GM12878 (cell line): ENCODE measurements around the gene PDLIM5. TPM values are rescaled to one million over a fixed set of nuclear protein-coding genes. Genes with fewer than 3 reads are reported as not detected.
A peak's percentile ranks its signal among the peaks of the same experiment; 100 is the strongest.

Experiments used
- ATAC-seq: fragments of 200-7000 bp; cut with Tn5 transposase; 3 replicates; pipeline ENCODE4 v1.9.1; 2020; ENCODE audit warnings: mild to moderate bottlenecking, moderate library complexity
- BruUV-seq: library from RNA; stranded (reverse); fragments of 400-500 nt; replicated peaks from 2 replicates; lab custom pipeline; 2021; lab: Mats Ljungman, UMichigan
- CTCF ChIA-PET: fragments of 300-600 bp; sonication (Branson Sonifier 250); formaldehyde crosslinking; extraction: SDS; loops from one replicate; lab custom pipeline; 2021; ENCODE audit warnings: inconsistent platforms; lab: Yijun Ruan, JAX
- POLR2A ChIA-PET: fragments of 350-600 bp; formaldehyde crosslinking; extraction: SDS; loops from one replicate; lab custom pipeline; 2021; ENCODE audit warnings: inconsistent platforms; lab: Charles Lee
- RAD21 ChIA-PET: fragments of 300-600 bp; sonication (Branson Sonifier 250); formaldehyde crosslinking; loops from one replicate; lab custom pipeline; 2023; ENCODE audit warnings: antibody characterized with exemption; ENCODE audit not compliant: unreplicated experiment; lab: Charles Lee
- SMC1A ChIA-PET: fragments of 300-600 bp; sonication (Branson Sonifier 250); formaldehyde crosslinking; loops from one replicate; lab custom pipeline; 2023; ENCODE audit not compliant: unreplicated experiment, uncharacterized antibody; lab: Charles Lee
- DNase-seq: peaks from one replicate; pipeline ENCODE4 v3.0.0-alpha.2; 2011; ENCODE audit warnings: low read depth, low spot score
- FAIRE-seq: peaks from 3 replicates; lab custom pipeline; 2011; peaks lifted over from hg19 to GRCh38; lab: Jason Lieb, UNC
- H2AFZ ChIP-seq: 2 replicates; pipeline ENCODE4 v1.6.0; 2011; ENCODE audit warnings: low read depth, low read length, control low read depth; ENCODE audit not compliant: control insufficient read depth
- H3K27ac ChIP-seq: 2 replicates; pipeline ENCODE4 v1.5.1; 2011; ENCODE audit warnings: control low read depth; ENCODE audit not compliant: control insufficient read depth, insufficient read depth
- H3K27me3 ChIP-seq, 2 experiments: replicated peaks in 1 of 2; 2 replicates each; pipeline versions ENCODE4 v1.6.0 to v1.6.1; 2011; ENCODE audit warnings: low read length in 1 of 2; ENCODE audit not compliant: control insufficient read depth in 2 of 2, insufficient read depth in 2 of 2
- H3K36me3 ChIP-seq, 2 experiments: 2 replicates each; pipeline ENCODE4 v1.5.1; 2011; ENCODE audit warnings: low read length in 1 of 2; ENCODE audit not compliant: control insufficient read depth in 2 of 2, insufficient read depth in 2 of 2
- H3K4me1 ChIP-seq: 2 replicates; pipeline ENCODE4 v1.6.1; 2011; ENCODE audit warnings: mild to moderate bottlenecking, low read length, moderate library complexity, mixed read lengths; ENCODE audit not compliant: control insufficient read depth, insufficient read depth
- H3K4me2 ChIP-seq: 2 replicates; pipeline ENCODE4 v1.6.0; 2011; ENCODE audit warnings: control low read depth; ENCODE audit not compliant: control insufficient read depth, insufficient read depth
- H3K4me3 ChIP-seq: fragments of 200-600 bp; sonication (generic); 2 replicates; pipeline ENCODE4 v1.5.1; 2016
- H3K79me2 ChIP-seq: 2 replicates; pipeline ENCODE4 v1.6.0; 2011; ENCODE audit warnings: low read length; ENCODE audit not compliant: control insufficient read depth, insufficient read depth
- H3K9ac ChIP-seq: 2 replicates; pipeline ENCODE4 v1.8.0; 2011; ENCODE audit warnings: low read length, control low read depth, mixed read lengths; ENCODE audit not compliant: control insufficient read depth, insufficient read depth
- H3K9me3 ChIP-seq: replicated peaks from 3 replicates; pipeline ENCODE4 v1.5.1; 2011; ENCODE audit warnings: mild to moderate bottlenecking, low read length; ENCODE audit not compliant: control insufficient read depth, insufficient read depth
- H4K20me1 ChIP-seq: 2 replicates; pipeline ENCODE4 v1.6.0; 2011; ENCODE audit not compliant: control insufficient read depth, insufficient read depth
- ATF7 ChIP-seq: fragments of 450-650 bp; IDR thresholded peaks from 2 replicates; pipeline ENCODE4 v1.6.1; 2016; ENCODE audit warnings: low read depth, mild to moderate bottlenecking
- BHLHE40 ChIP-seq, 2 experiments: fragments of 450-650 bp in 1 of 2; IDR thresholded peaks; 2 replicates each; pipeline ENCODE4 v1.6.1; 2011 to 2017; ENCODE audit warnings: low read depth in 2 of 2, borderline replicate concordance in 1 of 2, improper control_type of control experiment in 1 of 2, low read length in 1 of 2, mild to moderate bottlenecking in 1 of 2
- EED ChIP-seq: sonication (generic); IDR thresholded peaks from 2 replicates; pipeline ENCODE4 v1.6.1; 2016; ENCODE audit warnings: antibody characterized with exemption, low read depth
- EZH2 ChIP-seq: IDR thresholded peaks from 2 replicates; pipeline ENCODE4 v1.6.1; 2012; ENCODE audit warnings: low read depth, mild to moderate bottlenecking, control low read depth, inconsistent platforms, low read length, borderline replicate concordance; ENCODE audit not compliant: control insufficient read depth
- HCFC1 ChIP-seq: fragments of 150-350 bp; IDR thresholded peaks from 2 replicates; pipeline ENCODE4 v1.6.1; 2014; ENCODE audit warnings: low read length
- IKZF2 ChIP-seq, 2 experiments: fragments of 450-650 bp; IDR thresholded peaks; 2 replicates each; pipeline ENCODE4 v1.6.1; 2017; ENCODE audit warnings: mild to moderate bottlenecking in 2 of 2, moderate library complexity in 2 of 2
- MTA3 ChIP-seq: IDR thresholded peaks from 2 replicates; pipeline ENCODE4 v1.6.1; 2012; ENCODE audit warnings: low read length, inconsistent platforms, borderline replicate concordance
- NFYB ChIP-seq: IDR thresholded peaks from 2 replicates; pipeline ENCODE4 v1.6.1; 2011; ENCODE audit warnings: low read depth, mild to moderate bottlenecking, low read length, improper control_type of control experiment, moderate library complexity; ENCODE audit not compliant: insufficient read depth
- NR2C1 ChIP-seq: fragments of 450-650 bp; IDR thresholded peaks from 2 replicates; pipeline ENCODE4 v1.6.1; 2017; ENCODE audit warnings: antibody characterized with exemption, mild to moderate bottlenecking, moderate library complexity
- PAX5 ChIP-seq: IDR thresholded peaks from 2 replicates; pipeline ENCODE4 v1.6.1; 2011; ENCODE audit warnings: low read depth, low read length, borderline replicate concordance
- PAX8 ChIP-seq: fragments of 450-650 bp; IDR thresholded peaks from 2 replicates; pipeline ENCODE4 v1.6.1; 2017; ENCODE audit warnings: mild to moderate bottlenecking, moderate library complexity
- POLR2AphosphoS5 ChIP-seq: IDR thresholded peaks from 2 replicates; pipeline ENCODE4 v1.6.1; 2011; ENCODE audit warnings: mild to moderate bottlenecking, low read length, inconsistent platforms
- SUZ12 ChIP-seq: fragments of 200-600 bp; sonication (generic); IDR thresholded peaks from one replicate; pipeline ENCODE4 v1.6.1; 2018; ENCODE audit warnings: antibody characterized with exemption, mild to moderate bottlenecking; ENCODE audit not compliant: unreplicated experiment
- TCF7 ChIP-seq: IDR thresholded peaks from 2 replicates; pipeline ENCODE4 v1.6.1; 2014; ENCODE audit warnings: antibody characterized with exemption, borderline replicate concordance
- ZNF207 ChIP-seq: fragments of 450-650 bp; IDR thresholded peaks from 2 replicates; pipeline ENCODE4 v1.6.1; 2014; ENCODE audit warnings: antibody characterized with exemption, mild to moderate bottlenecking, borderline replicate concordance
- WGBS: methylation state at CpG from one replicate; pipeline ENCODE4 v1.1.6; 2016; ENCODE audit warnings: low lambda C conversion rate; ENCODE audit not compliant: insufficient replicate concordance, insufficient coverage; ENCODE audit errors: missing lambda C conversion rate; 5-methylcytosine and 5-hydroxymethylcytosine counted together
- in situ Hi-C: fragments of 300-500 bp; cut with MboI; formaldehyde crosslinking; loops from 9 replicates; pipeline ENCODE4 v1.14.3; 2018; ENCODE audit warnings: mixed read lengths
- intact Hi-C: fragments of 100-400 bp; cut with micrococcal nuclease; formaldehyde crosslinking; loops from one replicate; pipeline ENCODE4 v1.14.2; 2022; ENCODE audit not compliant: unreplicated experiment
- polyA plus RNA-seq, 11 experiments: library from polyadenylated mRNA; depleted of rRNA in 4 of 11; unstranded in 6 of 11; stranded (reverse) in 5 of 11; fragments of >200 nt; fragmentation: Nextera tagmentation in 4 of 11; fragmentation: Illumina TruSeq in 1 of 11; extraction: Ambion mirVana in 4 of 11; extraction: Trizol in 1 of 11; gene quantifications; 1 replicate in 1 of 11; 2 replicates in 10 of 11; pipeline versions ENCODE4 v1.2.1 to v1.2.3, GENCODE V29; 2011 to 2016; ENCODE audit warnings: inconsistent platforms in 2 of 11, missing spikeins in 2 of 11, low read depth in 1 of 11
- total RNA-seq, 4 experiments: library from RNA; depleted of rRNA in 3 of 4; stranded (reverse); fragments of >200 nt in 3 of 4; fragmentation: Illumina TruSeq in 1 of 4; extraction: Trizol in 1 of 4; gene quantifications; 2 replicates each; pipeline versions ENCODE4 v1.2.1 to v1.2.3, GENCODE V29; 2013 to 2021
- TF ChIP-seq, protein P1 (sequence below): fragments of 450-650 bp; IDR thresholded peaks from 2 replicates; pipeline ENCODE4 v1.6.1; 2016; ENCODE audit warnings: mild to moderate bottlenecking, moderate library complexity, borderline replicate concordance
- TF ChIP-seq, protein P2 (sequence below): fragments of 450-650 bp; formaldehyde crosslinking; IDR thresholded peaks from 2 replicates; pipeline ENCODE4 v1.4.0; 2020; ENCODE audit warnings: mild to moderate bottlenecking, moderate library complexity

Gene PDLIM5
- total and polyA plus RNA-seq, 10 of the 15 experiments (the other 5 are each of a cell fraction or from before 2014, with no cell fraction given): 10.0 to 52.9 (median 20.7) TPM

DNA sequence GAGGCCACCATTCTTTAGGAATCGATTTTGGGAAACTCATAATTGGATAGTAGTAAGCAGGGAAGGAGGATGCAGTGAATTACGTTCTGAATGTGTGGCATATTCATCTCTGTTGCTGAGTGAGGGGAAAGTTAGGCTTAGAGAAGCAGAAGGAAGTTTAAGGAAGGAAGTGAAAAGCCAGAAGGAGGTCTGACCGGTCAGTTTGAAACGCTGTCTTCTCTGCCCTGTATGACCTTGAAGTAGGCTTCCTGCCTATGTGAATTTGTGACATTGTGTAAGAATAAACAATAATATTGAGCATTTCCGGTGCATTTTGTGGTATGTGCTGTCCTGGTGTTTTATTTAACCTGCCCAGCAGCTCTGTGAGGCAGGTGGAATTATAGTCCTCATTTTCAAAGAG lies 67.3 kb downstream of the PDLIM5 start:
- DNase-seq: no peak
- no peak overlapping the region for H3K4me3 ChIP-seq
- ChIA-PET CTCF (interaction anchor here (0.6 to 1.8 kb wide), 7 partner anchors 11 to 354 kb away, joined by 3 to 6 read pairs (median 3); no protein-coding TSS in a partner anchor), SMC1A (interaction anchor here (1.0 to 2.3 kb wide), 10 partner anchors 13 to 112 kb away, joined by 3 to 12 read pairs (median 4); no protein-coding TSS in a partner anchor), POLR2A (interaction anchor here (0.7 to 1.0 kb wide), 4 partner anchors 15 to 66 kb away, joined by 3 read pairs; no protein-coding TSS in a partner anchor), RAD21 (interaction anchor here (1.5 to 1.8 kb wide), 2 partner anchors 66 to 112 kb away, joined by 3 to 9 read pairs; no protein-coding TSS in a partner anchor)
- in situ Hi-C loops (no loop called here), intact Hi-C loops (loop anchor here (5.0 kb wide), 1 partner anchor 67 kb away; the partner anchor contains the start of gene PDLIM5)
- H3K27me3 ChIP-seq: no peaks in the 10 kb centered on the region
- H2AFZ ChIP-seq: peak overlapping the region; percentile 42
- FAIRE-seq: no peak
- peaks cover 21% of the 10 kb centered on the region for H3K4me1 ChIP-seq
- peak; percentile 69 for ATAC-seq
- peak overlapping the region; percentile 19 for H3K4me2 ChIP-seq
- no peaks in the 10 kb centered on the region for H3K9me3 ChIP-seq
- 14% methylated on average over 5 of the region's 5 CpGs for WGBS
- H3K36me3 ChIP-seq: no peaks in the 10 kb centered on the region
- H3K27ac ChIP-seq: peak overlapping the region; percentile 63
- no peaks in the 10 kb centered on the region for H4K20me1 ChIP-seq
- BruUV-seq: no TSS peak
- no peaks in the 10 kb centered on the region for H3K79me2 ChIP-seq
- H3K9ac ChIP-seq: peak overlapping the region; percentile 5; the same call in 1 of the 2 replicates
- TF ChIP-seq PAX8 (no peak), EZH2 (0 out of 2 replicates have a peak, but pooled peaks have one; percentile 45), POLR2AphosphoS5 (no peak), ZNF207 (no peak), PAX5 (no peak), BHLHE40 (IDR thresholded peaks at IDR 0.05; ENCODE audit: borderline replicate concordance in 1 of 2, low read depth in 2 of 2, low read length in 1 of 2) (no peak), MTA3 (no peak), EED (no peak), SUZ12 (no peak), NFYB (no peak), HCFC1 (no peak), IKZF2 (IDR thresholded peaks at IDR 0.05) (peak; percentile 14 to 19; a peak in 1 of 4 replicates), ATF7 (no peak), TCF7 (no peak), NR2C1 (no peak)
- TF ChIP-seq, protein P1, sequence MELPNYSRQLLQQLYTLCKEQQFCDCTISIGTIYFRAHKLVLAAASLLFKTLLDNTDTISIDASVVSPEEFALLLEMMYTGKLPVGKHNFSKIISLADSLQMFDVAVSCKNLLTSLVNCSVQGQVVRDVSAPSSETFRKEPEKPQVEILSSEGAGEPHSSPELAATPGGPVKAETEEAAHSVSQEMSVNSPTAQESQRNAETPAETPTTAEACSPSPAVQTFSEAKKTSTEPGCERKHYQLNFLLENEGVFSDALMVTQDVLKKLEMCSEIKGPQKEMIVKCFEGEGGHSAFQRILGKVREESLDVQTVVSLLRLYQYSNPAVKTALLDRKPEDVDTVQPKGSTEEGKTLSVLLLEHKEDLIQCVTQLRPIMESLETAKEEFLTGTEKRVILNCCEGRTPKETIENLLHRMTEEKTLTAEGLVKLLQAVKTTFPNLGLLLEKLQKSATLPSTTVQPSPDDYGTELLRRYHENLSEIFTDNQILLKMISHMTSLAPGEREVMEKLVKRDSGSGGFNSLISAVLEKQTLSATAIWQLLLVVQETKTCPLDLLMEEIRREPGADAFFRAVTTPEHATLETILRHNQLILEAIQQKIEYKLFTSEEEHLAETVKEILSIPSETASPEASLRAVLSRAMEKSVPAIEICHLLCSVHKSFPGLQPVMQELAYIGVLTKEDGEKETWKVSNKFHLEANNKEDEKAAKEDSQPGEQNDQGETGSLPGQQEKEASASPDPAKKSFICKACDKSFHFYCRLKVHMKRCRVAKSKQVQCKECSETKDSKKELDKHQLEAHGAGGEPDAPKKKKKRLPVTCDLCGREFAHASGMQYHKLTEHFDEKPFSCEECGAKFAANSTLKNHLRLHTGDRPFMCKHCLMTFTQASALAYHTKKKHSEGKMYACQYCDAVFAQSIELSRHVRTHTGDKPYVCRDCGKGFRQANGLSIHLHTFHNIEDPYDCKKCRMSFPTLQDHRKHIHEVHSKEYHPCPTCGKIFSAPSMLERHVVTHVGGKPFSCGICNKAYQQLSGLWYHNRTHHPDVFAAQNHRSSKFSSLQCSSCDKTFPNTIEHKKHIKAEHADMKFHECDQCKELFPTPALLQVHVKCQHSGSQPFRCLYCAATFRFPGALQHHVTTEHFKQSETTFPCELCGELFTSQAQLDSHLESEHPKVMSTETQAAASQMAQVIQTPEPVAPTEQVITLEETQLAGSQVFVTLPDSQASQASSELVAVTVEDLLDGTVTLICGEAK: no peak
- TF ChIP-seq, protein P2, sequence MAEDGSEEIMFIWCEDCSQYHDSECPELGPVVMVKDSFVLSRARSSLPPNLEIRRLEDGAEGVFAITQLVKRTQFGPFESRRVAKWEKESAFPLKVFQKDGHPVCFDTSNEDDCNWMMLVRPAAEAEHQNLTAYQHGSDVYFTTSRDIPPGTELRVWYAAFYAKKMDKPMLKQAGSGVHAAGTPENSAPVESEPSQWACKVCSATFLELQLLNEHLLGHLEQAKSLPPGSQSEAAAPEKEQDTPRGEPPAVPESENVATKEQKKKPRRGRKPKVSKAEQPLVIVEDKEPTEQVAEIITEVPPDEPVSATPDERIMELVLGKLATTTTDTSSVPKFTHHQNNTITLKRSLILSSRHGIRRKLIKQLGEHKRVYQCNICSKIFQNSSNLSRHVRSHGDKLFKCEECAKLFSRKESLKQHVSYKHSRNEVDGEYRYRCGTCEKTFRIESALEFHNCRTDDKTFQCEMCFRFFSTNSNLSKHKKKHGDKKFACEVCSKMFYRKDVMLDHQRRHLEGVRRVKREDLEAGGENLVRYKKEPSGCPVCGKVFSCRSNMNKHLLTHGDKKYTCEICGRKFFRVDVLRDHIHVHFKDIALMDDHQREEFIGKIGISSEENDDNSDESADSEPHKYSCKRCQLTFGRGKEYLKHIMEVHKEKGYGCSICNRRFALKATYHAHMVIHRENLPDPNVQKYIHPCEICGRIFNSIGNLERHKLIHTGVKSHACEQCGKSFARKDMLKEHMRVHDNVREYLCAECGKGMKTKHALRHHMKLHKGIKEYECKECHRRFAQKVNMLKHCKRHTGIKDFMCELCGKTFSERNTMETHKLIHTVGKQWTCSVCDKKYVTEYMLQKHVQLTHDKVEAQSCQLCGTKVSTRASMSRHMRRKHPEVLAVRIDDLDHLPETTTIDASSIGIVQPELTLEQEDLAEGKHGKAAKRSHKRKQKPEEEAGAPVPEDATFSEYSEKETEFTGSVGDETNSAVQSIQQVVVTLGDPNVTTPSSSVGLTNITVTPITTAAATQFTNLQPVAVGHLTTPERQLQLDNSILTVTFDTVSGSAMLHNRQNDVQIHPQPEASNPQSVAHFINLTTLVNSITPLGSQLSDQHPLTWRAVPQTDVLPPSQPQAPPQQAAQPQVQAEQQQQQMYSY (CRISPR knock-in tag): no peak
